Measurements from ENCODE around the gene ARHGAP12.

GRCh38 chr10:31944071-31944433 lies 15.4 kb upstream of the ARHGAP12 start:
- no peak for TF ChIP-seq CTCF (IDR thresholded peaks at IDR 0.05; ENCODE audit: insufficient read depth, low read length)
- no peak for TF ChIP-seq POLR2AphosphoS5 (IDR thresholded peaks at IDR 0.05; ENCODE audit: low read depth)
